ENCODE measurements around the gene NR2F1-AS1.
"Not testable (repeated sequence)": the region's sequence is repeated elsewhere in the genome, so short reads cannot be mapped to it uniquely, and the experiment has no call there.

The NR2F1-AS1 gene

GRCh38 chr5:93512799-93513198 lies 68.2 kb downstream of the NR2F1-AS1 start:
- no peak for DNase-seq

GRCh38 chr5:93511445-93511844 lies 69.6 kb downstream of the NR2F1-AS1 start:
- DNase-seq = no peak

DNA sequence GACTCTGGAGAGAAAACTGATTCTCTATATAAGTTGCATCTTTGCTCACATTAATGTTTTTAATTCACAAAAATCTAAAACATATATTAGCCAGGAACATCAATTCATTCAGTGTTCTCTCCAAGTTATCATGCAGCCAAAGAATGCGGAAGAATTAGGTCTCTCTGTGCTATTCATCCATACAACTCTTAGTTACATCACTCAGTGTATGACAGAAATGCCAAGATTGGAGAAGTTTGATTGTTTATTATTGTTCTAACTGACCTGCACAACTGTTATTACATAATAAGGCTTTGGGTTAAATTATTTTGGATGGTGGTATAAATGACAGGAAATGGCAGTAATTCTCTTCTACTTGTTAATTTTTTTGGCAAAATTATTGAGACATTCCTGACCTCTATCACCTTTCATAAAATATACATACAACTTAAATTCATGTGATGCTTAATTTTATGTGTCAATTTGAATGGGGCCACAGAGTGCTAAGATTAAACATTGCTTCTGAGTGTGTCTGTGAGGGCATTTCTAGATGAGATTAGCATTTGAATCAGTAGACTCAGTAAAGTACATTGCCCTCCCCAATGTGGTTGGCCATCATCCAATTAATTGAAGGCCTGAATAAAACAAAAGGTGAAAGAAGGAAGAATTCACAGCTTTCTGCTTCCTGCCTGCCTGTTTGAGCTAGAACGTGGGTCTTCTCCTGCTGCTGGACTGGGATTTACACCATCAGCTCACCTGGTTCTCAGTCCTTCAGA lies 70.2 kb downstream of the NR2F1-AS1 start:
- DNase-seq = no peak

DNA sequence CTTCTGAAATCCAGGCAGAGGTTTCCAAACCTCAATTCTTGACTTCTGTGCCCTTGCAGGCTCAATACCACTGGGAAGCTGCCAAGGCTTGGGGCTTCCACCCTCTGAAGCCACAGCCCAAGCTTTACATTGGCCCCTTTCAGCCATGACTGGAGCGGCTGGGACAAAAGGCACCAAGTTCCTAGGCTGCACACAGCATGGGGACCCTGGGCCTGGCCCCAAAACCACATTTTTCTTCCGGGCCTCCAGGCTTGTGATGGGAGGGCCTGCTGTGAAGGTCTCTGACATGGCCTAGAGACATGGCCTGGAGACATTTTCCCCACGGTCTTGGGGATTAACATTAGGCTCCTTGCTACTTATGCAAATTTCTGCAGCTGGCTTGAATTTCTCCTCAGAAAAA lies 75.5 kb downstream of the NR2F1-AS1 start:
- DNase-seq = not testable (repeated sequence)

DNA sequence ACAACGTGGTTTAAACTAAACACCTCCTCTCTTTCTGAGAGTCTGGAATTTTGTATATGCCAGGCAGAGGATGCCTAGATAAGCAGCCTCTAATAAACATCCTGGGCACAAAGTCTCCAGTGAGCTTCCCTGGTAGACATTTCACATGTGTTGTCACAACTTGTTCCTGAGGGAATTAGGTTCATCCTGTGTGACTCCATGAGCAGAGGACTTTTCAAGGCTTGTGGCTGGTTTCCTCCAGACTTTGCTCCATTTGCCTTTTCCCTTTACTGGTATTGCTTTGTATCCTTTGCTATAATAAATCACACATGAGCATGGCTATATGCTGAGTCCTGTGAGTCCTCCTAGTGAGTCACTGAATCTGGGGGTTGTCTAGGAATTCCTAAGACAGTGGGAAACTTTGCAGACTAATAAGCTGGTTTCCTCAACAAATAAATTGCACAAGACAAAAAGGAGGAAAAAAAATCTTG lies 77.4 kb downstream of the NR2F1-AS1 start:
- no peak for DNase-seq

- no peak for DNase-seq
Observed at GRCh38 chr5:93497096-93497495, 83.9 kb downstream of the NR2F1-AS1 start.

DNA sequence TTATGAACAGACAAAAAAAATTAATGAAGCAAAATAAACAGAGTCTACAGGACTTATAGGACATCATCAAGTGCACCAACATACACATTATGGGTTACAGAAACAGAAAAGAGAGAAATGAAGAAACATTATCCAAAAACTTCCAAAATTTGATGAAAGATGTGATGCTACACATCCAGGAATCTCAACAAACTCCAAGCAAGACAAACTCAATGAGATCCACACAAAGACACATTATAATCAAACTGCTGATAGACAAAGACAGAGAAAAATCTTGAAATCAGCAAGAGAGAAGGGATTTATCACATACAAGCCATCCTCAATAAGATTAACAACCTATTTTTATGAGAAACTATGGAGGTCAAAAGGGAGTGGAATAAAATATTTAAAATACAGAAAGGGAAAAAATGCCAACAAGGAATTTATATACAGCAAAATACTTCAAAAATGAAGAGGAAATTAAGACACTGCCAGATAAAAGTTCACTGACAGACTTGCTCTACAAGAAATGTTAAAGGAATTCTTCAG lies 101.0 kb downstream of the NR2F1-AS1 start:
- no peak for DNase-seq

DNA sequence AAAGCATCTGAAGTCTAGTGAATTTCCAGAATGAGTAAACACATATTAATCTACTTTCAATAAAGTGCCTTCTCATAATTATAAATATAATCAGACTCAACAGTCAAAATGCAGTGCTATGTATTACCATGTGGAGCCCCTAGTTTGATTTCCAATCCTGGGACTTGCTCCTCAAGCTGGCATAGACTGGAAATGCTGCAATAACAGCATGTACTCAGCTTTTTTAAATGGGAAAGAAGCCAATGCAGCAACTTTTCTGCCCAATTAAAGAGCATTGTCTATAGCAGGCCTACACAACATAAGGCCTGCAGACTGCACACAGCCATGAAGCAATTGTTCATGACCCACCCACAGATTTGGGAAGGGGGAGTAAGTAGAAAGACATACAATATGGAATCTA lies 103.2 kb downstream of the NR2F1-AS1 start:
- no peak for DNase-seq

DNA sequence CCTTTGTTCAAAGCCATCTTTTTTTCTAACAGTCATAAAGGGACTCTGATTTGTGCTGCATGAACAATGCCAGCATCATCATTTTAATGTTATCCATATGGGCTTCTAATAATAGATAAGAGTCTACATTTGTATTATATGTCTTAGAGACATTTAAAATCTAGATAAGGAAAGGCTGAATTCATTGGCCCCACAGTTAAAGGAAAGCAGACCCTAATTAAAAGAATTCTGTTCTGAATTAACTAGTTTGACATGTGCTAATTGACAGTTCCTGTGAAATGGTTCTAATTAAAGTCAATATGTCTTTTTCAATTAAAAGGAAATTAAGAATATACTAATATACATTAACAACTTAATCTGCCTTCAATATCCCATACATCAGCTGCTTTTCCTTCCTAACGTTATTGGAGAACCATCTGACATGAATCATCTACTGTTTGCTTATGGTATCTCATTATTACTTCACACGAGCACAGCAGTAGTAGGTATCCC lies 104.7 kb downstream of the NR2F1-AS1 start:
- no peak for DNase-seq

DNA sequence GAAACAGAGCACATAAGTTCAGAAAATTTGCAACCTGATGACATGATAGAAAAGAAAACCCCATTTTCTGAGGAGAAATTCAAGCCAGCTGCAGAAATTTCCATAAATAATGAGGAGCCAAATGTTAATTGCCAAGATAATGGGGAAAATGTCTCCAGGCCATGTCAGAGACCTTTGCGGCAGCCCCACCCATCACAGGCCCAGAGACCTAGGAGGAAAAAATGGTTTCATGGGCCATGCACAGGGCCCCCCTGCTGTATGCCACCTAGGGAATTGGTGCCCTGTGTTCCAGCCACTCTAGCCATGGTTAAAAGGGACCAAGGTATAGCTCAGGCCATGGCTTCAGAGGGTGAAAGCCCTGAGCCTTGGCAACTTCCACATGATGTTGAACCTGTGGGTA lies 118.1 kb downstream of the NR2F1-AS1 start:
- no peak for DNase-seq

- DNase-seq = no peak
Observed at GRCh38 chr5:93461756-93462155, 119.3 kb downstream of the NR2F1-AS1 start.

GRCh38 chr5:93460286-93460685 lies 120.7 kb downstream of the NR2F1-AS1 start:
- DNase-seq = no peak

DNA sequence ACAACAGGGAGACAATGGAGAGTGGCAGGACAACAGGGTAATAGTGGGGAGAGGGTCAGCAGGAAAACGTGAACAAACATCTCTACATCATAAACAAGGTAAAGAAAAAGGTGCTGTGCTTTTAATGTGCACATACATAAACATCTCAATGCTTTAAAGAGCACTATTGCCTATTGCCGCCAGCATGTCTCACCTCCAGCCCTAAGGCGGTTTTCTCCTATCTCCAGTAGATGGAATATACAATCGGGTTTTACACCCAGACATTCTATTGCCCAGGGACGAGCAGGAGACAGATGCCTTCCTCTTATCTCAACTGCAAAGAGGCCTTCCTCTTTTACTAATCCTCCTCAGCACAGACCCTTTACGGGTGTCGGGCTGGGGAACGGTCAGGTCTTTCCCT lies 124.2 kb downstream of the NR2F1-AS1 start:
- not testable (repeated sequence) for DNase-seq

- DNase-seq = no peak
Observed at GRCh38 chr5:93454896-93455295, 126.1 kb downstream of the NR2F1-AS1 start.

DNA sequence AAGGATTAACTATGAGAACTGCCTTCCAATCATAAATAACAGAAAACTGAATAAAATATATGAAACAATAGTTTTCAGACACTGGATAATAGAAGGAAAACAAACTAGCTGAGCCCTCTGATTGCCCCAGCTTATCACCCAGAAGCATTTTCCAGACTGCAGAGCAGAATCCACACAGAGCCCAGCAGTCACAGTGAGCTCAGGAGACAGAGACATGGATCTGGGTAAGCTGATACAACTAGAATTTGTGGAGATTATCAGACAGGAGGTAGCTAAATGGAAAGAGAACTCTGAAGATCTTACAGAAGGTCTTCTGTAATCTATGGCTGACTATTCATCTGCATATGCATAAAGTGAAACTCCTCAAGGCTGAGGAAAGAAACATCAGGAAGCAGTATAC lies 128.8 kb downstream of the NR2F1-AS1 start:
- no peak for DNase-seq

GRCh38 chr5:93438124-93438523 lies 142.9 kb downstream of the NR2F1-AS1 start:
- no peak for DNase-seq

- DNase-seq = no peak
Observed at GRCh38 chr5:93436083-93436482, 144.9 kb downstream of the NR2F1-AS1 start.

DNA sequence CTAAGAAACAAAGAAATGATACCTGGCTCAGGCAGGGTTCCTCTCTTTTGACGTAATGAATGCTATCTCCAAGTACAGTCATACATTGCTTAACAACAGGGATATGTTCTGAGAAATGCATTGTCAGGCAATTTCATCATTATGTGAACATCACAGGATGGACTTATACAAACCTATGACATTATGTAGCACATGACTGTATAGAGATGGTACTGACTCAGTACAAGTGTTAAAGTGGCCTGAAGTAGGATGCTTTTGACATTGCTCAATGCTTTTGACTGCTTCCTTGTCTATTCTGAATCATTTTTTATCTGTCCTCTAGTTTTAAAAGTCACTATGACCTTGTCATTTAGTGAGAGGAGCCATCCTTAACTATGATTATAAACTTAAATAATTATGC lies 147.6 kb downstream of the NR2F1-AS1 start:
- DNase-seq = no peak

DNA sequence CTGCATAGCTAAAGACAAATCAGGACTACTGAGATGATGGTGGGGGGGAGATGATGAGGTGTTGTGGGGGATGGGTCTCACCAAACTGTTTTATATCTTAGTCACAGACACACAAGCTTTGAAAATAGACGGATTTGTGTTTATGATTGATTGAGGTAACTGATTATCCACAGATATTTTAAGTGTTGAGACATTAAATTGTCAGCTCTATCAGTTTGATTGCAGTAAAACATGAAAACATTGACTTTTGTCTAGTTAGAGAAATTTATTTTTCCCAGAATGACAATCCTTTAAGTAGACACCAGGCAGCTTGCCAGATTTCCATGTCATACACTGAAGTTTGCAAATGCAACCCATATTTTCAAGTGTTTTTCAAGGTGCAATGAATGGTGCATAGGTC lies 149.8 kb downstream of the NR2F1-AS1 start:
- no peak for DNase-seq

GRCh38 chr5:93430673-93431199 lies 150.3 kb downstream of the NR2F1-AS1 start:
- no peak for DNase-seq

DNA sequence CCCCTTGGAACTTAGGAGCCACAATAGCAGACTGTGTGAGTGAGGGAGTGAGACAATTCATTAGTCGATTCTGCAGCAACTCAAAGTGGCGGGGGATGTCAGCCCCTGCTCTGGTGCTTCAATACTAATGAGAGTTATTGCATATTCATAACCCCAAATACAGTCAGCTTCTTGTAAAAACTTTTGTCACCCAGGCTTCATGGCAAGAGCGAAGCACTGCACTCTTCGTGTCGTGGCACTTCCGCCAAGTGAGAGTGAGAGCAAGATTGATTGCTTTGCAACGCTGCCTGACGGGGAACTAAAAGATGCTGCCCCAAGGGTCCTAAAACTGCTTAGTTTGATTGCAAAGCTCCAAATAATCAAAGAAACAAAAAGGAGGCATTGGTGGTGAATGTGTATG lies 150.9 kb downstream of the NR2F1-AS1 start:
- DNase-seq = no peak

- no peak for DNase-seq
Observed at GRCh38 chr5:93428868-93429267, 152.2 kb downstream of the NR2F1-AS1 start.

DNA sequence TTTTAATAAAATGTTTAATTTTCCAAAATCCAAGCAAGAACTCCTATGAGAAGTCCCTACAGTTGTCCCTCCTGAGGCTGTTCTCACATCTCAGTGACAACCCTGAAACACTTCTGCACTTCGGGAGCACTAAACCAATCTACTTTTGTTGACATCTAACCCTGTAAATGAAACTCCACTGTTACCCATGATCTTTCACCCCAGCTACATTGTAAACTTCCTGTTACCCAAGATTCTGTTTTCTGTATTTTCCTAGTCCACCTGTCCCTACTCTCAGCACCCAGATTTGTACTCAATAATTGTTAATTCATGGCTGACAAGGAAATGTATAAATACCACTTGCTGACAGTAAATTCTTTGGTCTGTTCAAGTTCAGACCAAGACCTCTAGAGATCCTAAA lies 153.7 kb downstream of the NR2F1-AS1 start:
- DNase-seq = no peak

GRCh38 chr5:93425096-93425495 lies 155.9 kb downstream of the NR2F1-AS1 start:
- no peak for DNase-seq

Measured in stimulated activated CD4-positive, alpha-beta T cell treated with anti-CD3 and anti-CD28 coated beads, Interleukin-2, amount 100 ng/mL, for 48 hours (primary cell).